Right lobe of liver (tissue), 4 donors: Measurements from ENCODE around the gene SOX12.
"Not testable (repeated sequence)": the region's sequence is repeated elsewhere in the genome, so short reads cannot be mapped to it uniquely, and the experiment has no call there.

Experiments used
- CTCF ChIP-seq, 4 donors: fragments of 200-600 bp in 3 of 4; fragments of 450-650 bp in 1 of 4; IDR thresholded peaks; one replicate each; pipeline versions ENCODE4 v1.5.1 to v1.8.0; 2016 to 2022; ENCODE audit warnings: antibody characterized with exemption in 4 of 4, mild to moderate bottlenecking in 2 of 4
- POLR2A ChIP-seq: fragments of 450-650 bp; IDR thresholded peaks from one replicate; pipeline ENCODE4 v1.6.1; 2017; ENCODE audit warnings: antibody characterized with exemption, mild to moderate bottlenecking
- donor health status: DM: no; HTN: no; CAD: no.
- donor health status: DM: no; HTN: no; CAD: no.
- donor health status: DM: no; HTN: yes; CAD: no.

GRCh38 chr20:372543-373082 is 47.3 kb downstream of the SOX12 start:
- not testable (repeated sequence) for TF ChIP-seq CTCF (IDR thresholded peaks at IDR 0.05); POLR2A
